ENCODE data around the gene CLRN3.

The CLRN3 gene

GRCh38 chr10:127853868-127854768 is 38.6 kb downstream of the CLRN3 start:
- DNase-seq (ENCODE audit: extremely low spot score, insufficient read length, low read depth): peak; percentile 26

GRCh38 chr10:127852456-127852855 is 40.3 kb downstream of the CLRN3 start:
- FAIRE-seq: no peak
- no peak for DNase-seq (ENCODE audit: extremely low spot score, insufficient read length, low read depth)

More at GRCh38 chr10:127853868-127854768, 38.6 kb downstream of the CLRN3 start:
- peak; percentile 53 for FAIRE-seq

GRCh38 chr10:127851661-127852194 is 41.0 kb downstream of the CLRN3 start:
- FAIRE-seq (no peak), DNase-seq (ENCODE audit: extremely low spot score, insufficient read length, low read depth) (no peak)

- DNase-seq (ENCODE audit: extremely low spot score, insufficient read length, low read depth): no peak
- no peak for FAIRE-seq
Observed at GRCh38 chr10:127850944-127851343, 41.8 kb downstream of the CLRN3 start.

- DNase-seq (ENCODE audit: extremely low spot score, insufficient read length, low read depth) (no peak), FAIRE-seq (no peak)
Observed at GRCh38 chr10:127849921-127850320, 42.8 kb downstream of the CLRN3 start.

GRCh38 chr10:127849224-127849623 is 43.5 kb downstream of the CLRN3 start:
- FAIRE-seq: no peak
- DNase-seq (ENCODE audit: extremely low spot score, insufficient read length, low read depth): no peak

- DNase-seq (ENCODE audit: extremely low spot score, insufficient read length, low read depth) (no peak), FAIRE-seq (no peak)
Observed at GRCh38 chr10:127848226-127848625, 44.5 kb downstream of the CLRN3 start.

GRCh38 chr10:127845756-127846155 is 47.0 kb downstream of the CLRN3 start:
- no peak for FAIRE-seq
- DNase-seq (ENCODE audit: extremely low spot score, insufficient read length, low read depth): no peak

GRCh38 chr10:127840884-127841283 is 51.9 kb downstream of the CLRN3 start:
- FAIRE-seq (no peak), DNase-seq (ENCODE audit: extremely low spot score, insufficient read length, low read depth) (no peak)

- DNase-seq (ENCODE audit: extremely low spot score, insufficient read length, low read depth) (no peak), FAIRE-seq (no peak)
Observed at GRCh38 chr10:127836966-127837365, 55.8 kb downstream of the CLRN3 start.

GRCh38 chr10:127836176-127836575 is 56.6 kb downstream of the CLRN3 start:
- FAIRE-seq: no peak
- DNase-seq (ENCODE audit: extremely low spot score, insufficient read length, low read depth): no peak

- FAIRE-seq (no peak), DNase-seq (ENCODE audit: extremely low spot score, insufficient read length, low read depth) (no peak)
Observed at GRCh38 chr10:127834791-127835190, 58.0 kb downstream of the CLRN3 start.

- no peak for DNase-seq (ENCODE audit: extremely low spot score, insufficient read length, low read depth)
- FAIRE-seq: no peak
Observed at GRCh38 chr10:127834221-127834620, 58.5 kb downstream of the CLRN3 start.

- FAIRE-seq: no peak
- no peak for DNase-seq (ENCODE audit: extremely low spot score, insufficient read length, low read depth)
Observed at GRCh38 chr10:127833804-127834203, 58.9 kb downstream of the CLRN3 start.

- FAIRE-seq (no peak), DNase-seq (ENCODE audit: extremely low spot score, insufficient read length, low read depth) (no peak)
Observed at GRCh38 chr10:127832501-127832900, 60.2 kb downstream of the CLRN3 start.

GRCh38 chr10:127830414-127830813 is 62.3 kb downstream of the CLRN3 start:
- FAIRE-seq: no peak

More at GRCh38 chr10:127830414-127830813, 62.3 kb downstream of the CLRN3 start:
- no peak for DNase-seq (ENCODE audit: extremely low spot score, insufficient read length, low read depth)
